H9 (cell line): Measurements from ENCODE around the gene SLC35F3. TPM values are rescaled to one million over a fixed set of nuclear protein-coding genes. Genes with fewer than 3 reads are reported as not detected.
A peak's percentile ranks its signal among the peaks of the same experiment; 100 is the strongest.

Experiments
- DNase-seq: peaks from one replicate; pipeline ENCODE4 v3.0.0-alpha.2; 2017
- H2AFZ ChIP-seq: one replicate; pipeline ENCODE4 v1.6.1; 2013; ENCODE audit warnings: mild to moderate bottlenecking, low read length, control low read depth, moderate library complexity
- H2AK5ac ChIP-seq: 2 replicates; pipeline ENCODE4 v1.6.1; 2013; ENCODE audit warnings: low read length, control low read depth, mixed read lengths; ENCODE audit not compliant: insufficient read length
- H2BK120ac ChIP-seq: one replicate; pipeline ENCODE4 v1.6.1; 2013; ENCODE audit warnings: low read depth, mild to moderate bottlenecking, low read length, control low read depth, inconsistent platforms; ENCODE audit not compliant: poor library complexity, severe bottlenecking
- H2BK12ac ChIP-seq: 2 replicates; pipeline ENCODE4 v1.6.1; 2013; ENCODE audit warnings: low read length, control low read depth, mixed read lengths, low read depth; ENCODE audit not compliant: insufficient read length
- H2BK15ac ChIP-seq: 2 replicates; pipeline ENCODE4 v1.6.1; 2013; ENCODE audit warnings: low read depth, low read length, control low read depth
- H2BK20ac ChIP-seq: one replicate; pipeline ENCODE4 v1.6.1; 2013; ENCODE audit warnings: low read depth, mild to moderate bottlenecking, low read length, control low read depth, inconsistent platforms; ENCODE audit not compliant: poor library complexity, severe bottlenecking
- H2BK5ac ChIP-seq: 2 replicates; pipeline ENCODE4 v1.6.1; 2013; ENCODE audit warnings: low read length, control low read depth, mixed read lengths; ENCODE audit not compliant: insufficient read length
- H3K14ac ChIP-seq: 2 replicates; pipeline ENCODE4 v1.6.1; 2013; ENCODE audit warnings: low read length, control low read depth; ENCODE audit not compliant: insufficient read depth
- H3K18ac ChIP-seq: 2 replicates; pipeline ENCODE4 v1.6.1; 2013; ENCODE audit warnings: low read depth, mild to moderate bottlenecking, mixed read lengths, low read length, control low read depth; ENCODE audit not compliant: insufficient read length
- H3K23ac ChIP-seq: 2 replicates; pipeline ENCODE4 v1.6.1; 2013; ENCODE audit warnings: low read length, control low read depth, mixed read lengths, low read depth; ENCODE audit not compliant: insufficient read length
- H3K23me2 ChIP-seq: 2 replicates; pipeline ENCODE4 v1.6.1; 2013; ENCODE audit warnings: low read depth, mild to moderate bottlenecking, mixed read lengths, low read length, control low read depth; ENCODE audit not compliant: insufficient read length, poor library complexity, severe bottlenecking
- H3K27ac ChIP-seq: 2 replicates; pipeline ENCODE4 v1.5.1; 2013; ENCODE audit warnings: low read length, control low read depth, mixed read lengths, low read depth; ENCODE audit not compliant: insufficient read length
- H3K27me3 ChIP-seq: 2 replicates; pipeline ENCODE4 v1.6.1; 2013; ENCODE audit warnings: low read length, control low read depth, inconsistent platforms; ENCODE audit not compliant: insufficient read depth
- H3K4ac ChIP-seq: 2 replicates; pipeline ENCODE4 v1.6.1; 2013; ENCODE audit warnings: low read depth, mild to moderate bottlenecking, control low read depth, inconsistent platforms, low read length, moderate library complexity
- H3K4me1 ChIP-seq: 2 replicates; pipeline ENCODE4 v1.6.1; 2013; ENCODE audit warnings: low read length, control low read depth, inconsistent platforms; ENCODE audit not compliant: insufficient read depth
- H3K4me2 ChIP-seq: 2 replicates; pipeline ENCODE4 v1.6.1; 2013; ENCODE audit warnings: low read length, control low read depth, mixed read lengths; ENCODE audit not compliant: insufficient read length, insufficient read depth
- H3K56ac ChIP-seq: 2 replicates; pipeline ENCODE4 v1.6.1; 2013; ENCODE audit warnings: low read depth, mild to moderate bottlenecking, mixed read lengths, low read length, control low read depth; ENCODE audit not compliant: insufficient read length
- H3K79me1 ChIP-seq: 2 replicates; pipeline ENCODE4 v1.6.1; 2013; ENCODE audit warnings: low read depth, mild to moderate bottlenecking, moderate library complexity, low read length, control low read depth, inconsistent platforms; ENCODE audit not compliant: insufficient read depth, poor library complexity, severe bottlenecking
- H3K79me2 ChIP-seq: 2 replicates; pipeline ENCODE4 v1.6.1; 2013; ENCODE audit warnings: low read length, control low read depth, inconsistent platforms; ENCODE audit not compliant: insufficient read depth
- H3K9ac ChIP-seq: 2 replicates; pipeline ENCODE4 v1.6.1; 2013; ENCODE audit warnings: low read length, control low read depth, mixed read lengths; ENCODE audit not compliant: insufficient read length; ENCODE audit errors: extremely low read depth
- H3K9me3 ChIP-seq: one replicate; pipeline ENCODE4 v1.6.1; 2013; ENCODE audit warnings: low read depth, low read length, inconsistent platforms; ENCODE audit not compliant: control insufficient read depth
- H3T11ph ChIP-seq: one replicate; pipeline ENCODE4 v1.6.1; 2013; ENCODE audit warnings: mild to moderate bottlenecking, low read length, control low read depth, inconsistent platforms
- H4K20me1 ChIP-seq: one replicate; pipeline ENCODE4 v1.6.1; 2013; ENCODE audit not compliant: control insufficient read depth, insufficient read length, insufficient read depth
- H4K5ac ChIP-seq: 2 replicates; pipeline ENCODE4 v1.6.1; 2013; ENCODE audit warnings: low read depth, mild to moderate bottlenecking, mixed read lengths, low read length, control low read depth; ENCODE audit not compliant: insufficient read length
- H4K8ac ChIP-seq: replicated peaks from 2 replicates; pipeline ENCODE4 v1.6.1; 2013; ENCODE audit warnings: low read length, control low read depth, mixed read lengths, low read depth; ENCODE audit not compliant: insufficient read length
- H4K91ac ChIP-seq: 2 replicates; pipeline ENCODE4 v1.6.1; 2013; ENCODE audit warnings: low read depth, mild to moderate bottlenecking, moderate library complexity, mixed read lengths, low read length, control low read depth; ENCODE audit not compliant: insufficient read length
- H3K27ac Mint-ChIP-seq, 3 experiments: 2 replicates in 2 of 3; 3 replicates in 1 of 3; pipeline ENCODE4 v1.8.0; 2020 to 2021; ENCODE audit warnings: mixed read lengths in 3 of 3, mild to moderate bottlenecking in 1 of 3, moderate library complexity in 1 of 3
- H3K27me3 Mint-ChIP-seq: 2 replicates; pipeline ENCODE4 v1.8.0; 2021; ENCODE audit warnings: low read depth, mild to moderate bottlenecking, moderate library complexity, mixed read lengths
- H3K36me3 Mint-ChIP-seq, 3 experiments: 2 replicates in 2 of 3; 3 replicates in 1 of 3; pipeline ENCODE4 v1.8.0; 2020 to 2021; ENCODE audit warnings: low read depth in 3 of 3, mixed read lengths in 3 of 3; ENCODE audit not compliant: insufficient read depth in 1 of 3
- H3K4me1 Mint-ChIP-seq, 2 experiments: 2 replicates each; pipeline ENCODE4 v1.8.0; 2020; ENCODE audit warnings: mixed read lengths in 2 of 2
- H3K4me3 Mint-ChIP-seq, 2 experiments: 2 replicates in 1 of 2; 3 replicates in 1 of 2; pipeline ENCODE4 v1.8.0; 2020 to 2021; ENCODE audit warnings: mild to moderate bottlenecking in 2 of 2, mixed read lengths in 2 of 2, moderate library complexity in 1 of 2
- H3K9me3 Mint-ChIP-seq, 2 experiments: 2 replicates in 1 of 2; 3 replicates in 1 of 2; pipeline ENCODE4 v1.8.0; 2020; ENCODE audit warnings: mild to moderate bottlenecking in 2 of 2, mixed read lengths in 2 of 2, moderate library complexity in 1 of 2
- CTCF ChIP-seq: fragments of 200-600 bp; sonication (generic); conservative IDR thresholded peaks from 3 replicates; pipeline ENCODE4 v1.8.0; 2021; ENCODE audit warnings: antibody characterized with exemption, mild to moderate bottlenecking
- WGBS: extraction: QIAGEN DNeasy Blood & Tissue Kit; methylation state at CpG from one replicate; pipeline ENCODE4 v1.1.7; 2013; ENCODE audit warnings: missing lambda C conversion rate, low lambda C conversion rate, mixed read lengths; ENCODE audit not compliant: insufficient read length; ENCODE audit errors: extremely low coverage; 5-methylcytosine and 5-hydroxymethylcytosine counted together
- total RNA-seq: library from RNA; stranded (reverse); gene quantifications from 2 replicates; pipeline ENCODE4 v1.2.1, GENCODE V29; 2021

Gene SLC35F3
- total RNA-seq, 1 experiment from 2014 or later, result 0.81 TPM

- no peak overlapping the region for H2AK5ac ChIP-seq
- no peaks in the 10 kb centered on the region for H3K9me3 ChIP-seq
- H4K5ac ChIP-seq, result no peak overlapping the region
- no peak overlapping the region for H3K4me3 Mint-ChIP-seq
- H4K91ac ChIP-seq, result no peak overlapping the region
- H3K14ac ChIP-seq, result no peak overlapping the region
- no peak overlapping the region for H2BK5ac ChIP-seq
- H2BK20ac ChIP-seq, result no peak overlapping the region
- H3K79me2 ChIP-seq, result no peaks in the 10 kb centered on the region
- TF ChIP-seq CTCF, result no peak
- no peak overlapping the region for H3K4me2 ChIP-seq
- no peak overlapping the region for H3K4ac ChIP-seq
- H3K9ac ChIP-seq, result no peak overlapping the region
- H4K8ac ChIP-seq, result no peak overlapping the region
- H4K20me1 ChIP-seq, result no peaks in the 10 kb centered on the region
- no peak overlapping the region for H3K27ac ChIP-seq
- peaks cover 12 to 18% of the 10 kb centered on the region in 2 experiments for H3K4me1 Mint-ChIP-seq
- no peak overlapping the region for H3T11ph ChIP-seq
- no CpG with 5 or more reads among the region's 7 CpGs for WGBS
- peaks cover 6% of the 10 kb centered on the region in 2 experiments; a peak in 2 of 5 replicates for H3K9me3 Mint-ChIP-seq
- no peak overlapping the region for H3K23ac ChIP-seq
- no peak overlapping the region for H2BK12ac ChIP-seq
- no peak overlapping the region for H2BK15ac ChIP-seq
- DNase-seq, result peak; percentile 25
- H3K56ac ChIP-seq, result no peak overlapping the region
- H3K27ac Mint-ChIP-seq, result no peak overlapping the region
- peaks cover 0 to 8% (median 0%) of the 10 kb centered on the region in 3 experiments; a peak in 3 of 7 replicates for H3K36me3 Mint-ChIP-seq
- no peaks in the 10 kb centered on the region for H3K79me1 ChIP-seq
- peaks cover 3% of the 10 kb centered on the region; the same call in 1 of the 2 replicates for H3K4me1 ChIP-seq
- H3K27me3 ChIP-seq, result no peaks in the 10 kb centered on the region
- H3K23me2 ChIP-seq, result no peaks in the 10 kb centered on the region
- peaks cover 4% of the 10 kb centered on the region; the same call in 1 of the 2 replicates for H3K27me3 Mint-ChIP-seq
- H3K18ac ChIP-seq, result no peak overlapping the region
- no peak overlapping the region for H2AFZ ChIP-seq
- no peak overlapping the region for H2BK120ac ChIP-seq
Observed at GRCh38 chr1:234260578-234260977, 356.1 kb downstream of the SLC35F3 start.
